ENCODE data around the gene ORC1. TPM values are rescaled to one million over a fixed set of nuclear protein-coding genes. Genes with fewer than 3 reads are reported as not detected.

ORC1 gene
- total RNA-seq, 2 donors from 2014 or later = 1.7 to 4.3 TPM

DNA sequence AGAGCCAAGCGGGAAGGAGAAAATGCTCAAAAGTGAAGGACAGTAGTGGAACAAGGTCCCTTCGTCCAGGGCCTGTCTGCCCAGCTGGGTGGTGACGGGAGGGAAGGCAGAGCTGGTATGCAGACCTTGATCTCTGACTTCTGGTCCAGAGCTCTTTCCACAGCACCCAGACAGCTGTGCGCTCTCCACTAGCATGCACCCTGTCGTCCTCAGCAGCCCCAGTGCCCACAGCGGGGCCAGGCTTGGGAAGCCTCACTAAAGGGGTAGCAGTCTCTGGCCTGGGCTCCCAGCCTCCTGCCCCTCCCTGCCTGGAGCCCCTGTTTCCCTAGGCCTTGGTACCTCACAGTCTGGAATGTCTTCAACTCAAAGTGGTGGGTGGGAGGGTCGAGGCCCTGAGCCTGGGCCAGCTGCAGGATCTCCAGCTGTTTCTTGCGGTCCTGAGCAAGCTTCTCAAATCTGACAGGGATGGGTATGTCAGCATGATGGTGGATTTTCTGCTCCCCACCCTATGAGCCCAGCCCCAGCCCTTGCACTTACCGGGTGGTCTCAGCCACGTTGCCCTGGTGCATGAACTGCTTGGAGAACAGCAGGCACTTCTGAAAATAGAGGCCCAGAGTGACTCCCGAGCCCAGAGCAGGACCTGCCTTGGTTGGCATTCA is 48.2 kb downstream of the ORC1 start:
- intact Hi-C loops (cut with DNase I, micrococcal nuclease) = no loop called here
- ATAC-seq (no peak), DNase-seq (no peak)

DNA sequence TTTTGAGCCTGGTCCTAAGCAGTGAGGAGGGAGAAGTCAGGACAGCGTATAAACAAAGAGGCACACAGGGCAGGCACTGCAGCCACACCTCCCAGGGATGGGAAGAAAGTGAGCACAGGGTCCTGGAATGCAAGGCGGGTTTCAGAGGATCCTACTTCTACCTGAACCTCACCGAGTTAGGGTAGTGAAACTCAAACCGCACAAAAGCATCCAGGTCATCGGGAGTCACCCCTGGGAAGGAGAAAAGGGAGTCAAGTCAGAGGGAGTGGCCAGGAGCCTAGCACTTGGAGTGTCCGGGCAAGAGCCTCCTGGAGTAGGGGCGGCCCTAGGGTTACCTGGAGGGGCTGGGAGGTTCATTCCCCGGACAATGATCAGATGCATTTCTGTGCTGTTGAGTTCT is 48.8 kb downstream of the ORC1 start:
- DNase-seq (no peak), ATAC-seq (no peak)
- intact Hi-C loops (cut with DNase I, micrococcal nuclease) = no loop called here

DNA sequence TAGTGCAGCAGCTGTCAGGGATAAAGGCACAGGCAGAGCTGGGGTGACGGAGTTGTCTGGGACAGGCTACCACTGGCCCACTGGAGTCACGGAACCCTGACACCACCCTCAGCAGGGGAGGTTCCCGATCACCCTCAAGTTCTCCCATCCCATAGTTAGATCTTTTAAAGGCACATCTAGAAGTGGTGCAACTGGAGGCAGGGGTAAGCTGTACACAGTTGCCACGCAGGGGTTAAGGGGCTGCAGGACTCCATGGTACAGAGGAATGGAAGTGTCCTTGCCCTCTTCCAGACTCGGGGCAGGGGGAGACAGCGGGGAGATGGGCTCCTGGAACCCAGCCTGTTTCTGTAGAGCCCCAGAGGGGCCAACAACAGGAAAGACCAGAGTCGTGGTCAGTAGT is 51.5 kb downstream of the ORC1 start:
- no peak for DNase-seq
- intact Hi-C loops (cut with DNase I, micrococcal nuclease) = no loop called here
- no peak for ATAC-seq

DNA sequence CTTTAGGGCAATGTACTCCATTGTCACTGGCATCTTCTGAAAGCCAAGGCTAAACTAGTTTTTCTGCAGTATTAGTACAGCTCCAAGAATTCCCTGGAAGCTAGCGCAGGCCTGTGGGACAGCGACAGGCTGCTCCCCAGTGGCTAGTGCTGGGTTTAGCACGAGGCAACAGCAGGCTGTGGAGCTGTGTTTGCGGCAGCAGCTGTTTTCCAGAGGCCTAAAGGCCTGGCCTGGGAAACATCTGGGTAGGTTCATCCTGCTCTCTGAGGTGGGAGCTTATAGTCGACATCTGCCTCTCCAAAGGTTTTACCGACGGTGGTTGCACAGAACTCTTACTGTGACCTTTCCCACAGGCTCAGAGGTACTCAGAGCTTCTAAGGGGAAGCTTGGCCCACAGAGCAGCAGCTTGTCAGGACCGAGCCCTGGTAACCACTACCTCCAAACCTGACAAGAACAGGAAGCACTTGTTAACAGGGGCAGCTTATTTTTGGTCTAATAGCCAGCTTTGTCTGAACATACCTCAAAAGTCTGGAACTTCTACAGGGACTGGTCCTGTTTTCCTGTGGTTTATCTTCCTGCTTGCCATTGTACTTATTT is 55.4 kb downstream of the ORC1 start:
- intact Hi-C loops (cut with DNase I, micrococcal nuclease) = no loop called here
- no peak for DNase-seq
- peak; percentile 32 for ATAC-seq

DNA sequence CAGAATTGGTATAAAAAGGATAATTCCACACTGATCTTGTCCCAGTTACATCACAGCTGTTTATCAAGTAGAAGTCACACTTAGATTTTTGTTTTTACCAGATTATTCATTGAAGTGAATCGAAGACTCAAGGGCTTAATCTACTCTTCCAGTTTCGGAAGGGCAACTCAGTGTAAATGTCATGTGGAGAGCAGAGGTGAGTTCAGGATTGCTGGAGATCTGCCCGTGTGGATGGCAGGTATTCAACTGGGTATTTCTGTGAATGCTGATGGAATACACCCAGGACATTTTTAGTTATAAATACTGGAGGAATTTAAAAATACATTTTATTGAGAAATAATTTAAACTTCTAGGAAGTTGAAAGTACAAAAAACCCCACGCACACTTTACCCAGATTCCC is 57.6 kb downstream of the ORC1 start:
- intact Hi-C loops (cut with DNase I, micrococcal nuclease) = no loop called here
- ATAC-seq = no peak
- DNase-seq = no peak

DNA sequence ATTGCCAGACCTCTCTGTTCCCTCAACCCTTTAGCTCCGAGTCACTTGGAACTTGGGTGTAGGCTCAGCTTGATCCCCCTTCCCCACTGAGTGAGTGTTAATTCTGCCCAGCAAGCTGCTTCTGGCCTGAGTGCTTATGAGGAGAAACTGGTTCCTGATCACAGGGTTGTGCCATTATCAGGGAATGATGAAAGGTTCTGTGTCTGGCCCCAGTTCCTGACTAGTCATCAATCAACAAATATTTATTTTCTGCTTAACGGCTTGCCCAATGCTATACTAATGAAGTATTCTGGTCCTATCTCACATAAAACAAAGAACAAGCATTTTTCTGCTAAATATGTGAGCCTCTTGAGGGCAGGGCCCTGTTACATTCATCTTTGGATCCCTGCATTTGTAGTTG is 59.0 kb downstream of the ORC1 start:
- intact Hi-C loops (cut with DNase I, micrococcal nuclease) = no loop called here
- ATAC-seq (no peak), DNase-seq (no peak)

DNA sequence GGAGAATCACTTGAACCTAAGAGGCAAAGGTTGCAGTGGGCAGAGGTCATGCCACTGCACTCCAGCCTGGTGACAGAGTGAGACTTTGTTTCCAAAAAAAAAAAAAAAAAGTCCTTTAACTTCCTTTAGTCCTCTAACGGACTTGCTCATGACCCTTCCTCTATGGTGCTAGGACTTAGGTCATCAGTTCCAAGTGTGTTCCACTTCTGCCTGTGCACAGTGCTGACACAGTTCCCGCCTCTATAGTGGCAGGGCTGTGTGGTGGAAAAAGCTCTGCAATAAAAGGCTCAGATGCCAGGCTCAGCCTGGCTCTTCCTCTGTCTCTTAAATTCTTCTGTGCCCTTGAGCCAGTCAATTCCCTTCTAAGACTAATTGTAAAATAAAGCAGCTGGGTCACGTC is 60.2 kb downstream of the ORC1 start:
- ATAC-seq = no peak

DNA sequence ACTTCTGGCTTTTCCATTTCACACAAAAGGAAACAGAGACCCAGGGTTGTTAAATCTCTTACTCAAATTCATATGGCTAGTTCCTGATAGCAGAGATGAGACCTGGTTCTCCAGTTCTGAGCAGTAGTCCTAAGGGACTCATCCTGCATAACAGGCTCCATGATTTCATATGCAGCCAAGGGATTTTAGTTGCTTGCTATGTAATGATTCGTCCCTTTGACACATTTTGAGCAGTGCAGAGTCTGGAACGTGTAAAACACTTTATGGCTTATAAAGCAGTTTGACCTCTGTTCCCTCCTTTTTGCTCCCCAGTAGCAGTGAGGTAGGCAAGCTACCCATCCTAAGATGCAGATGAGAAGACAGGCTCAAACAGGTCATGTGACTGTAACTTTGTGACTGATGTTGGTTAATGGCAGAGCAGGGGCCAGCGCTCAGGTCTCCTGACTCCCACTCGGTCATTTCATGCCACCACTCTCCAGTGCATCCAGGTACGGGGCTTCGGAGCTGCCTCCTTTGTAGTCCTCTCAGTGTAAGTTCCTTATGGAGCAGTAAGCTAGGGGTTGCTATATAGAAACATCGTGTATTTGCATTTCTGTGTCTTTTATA is 62.5 kb downstream of the ORC1 start:
- ATAC-seq = peak; percentile 29
- DNase-seq = no peak
- intact Hi-C loops (cut with DNase I, micrococcal nuclease) = no loop called here

More for the DNA sequence above, 60.2 kb downstream of the ORC1 start:
- no peak for DNase-seq
- intact Hi-C loops (cut with DNase I, micrococcal nuclease) = no loop called here

DNA sequence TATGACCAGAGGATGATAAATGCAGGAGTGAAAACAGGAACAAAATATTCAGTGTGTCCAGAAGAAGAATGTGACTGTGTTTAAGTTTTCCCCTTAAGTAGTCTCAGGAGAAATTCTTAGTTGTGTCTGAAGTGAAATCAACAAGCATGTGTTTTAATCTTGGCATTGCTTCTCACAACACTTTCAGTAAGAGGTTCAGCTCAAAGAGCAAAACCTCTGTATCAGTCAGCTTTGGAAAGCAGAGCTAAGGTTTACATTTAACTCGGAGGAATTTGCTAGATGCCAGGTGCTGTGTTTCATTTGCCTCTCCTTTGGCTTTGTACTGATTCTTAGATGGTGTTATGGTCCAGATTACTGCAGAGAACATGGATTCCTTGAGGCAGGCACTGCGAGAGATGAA is 66.8 kb downstream of the ORC1 start:
- DNase-seq (no peak), ATAC-seq (no peak)
- intact Hi-C loops (cut with DNase I, micrococcal nuclease) = no loop called here

DNA sequence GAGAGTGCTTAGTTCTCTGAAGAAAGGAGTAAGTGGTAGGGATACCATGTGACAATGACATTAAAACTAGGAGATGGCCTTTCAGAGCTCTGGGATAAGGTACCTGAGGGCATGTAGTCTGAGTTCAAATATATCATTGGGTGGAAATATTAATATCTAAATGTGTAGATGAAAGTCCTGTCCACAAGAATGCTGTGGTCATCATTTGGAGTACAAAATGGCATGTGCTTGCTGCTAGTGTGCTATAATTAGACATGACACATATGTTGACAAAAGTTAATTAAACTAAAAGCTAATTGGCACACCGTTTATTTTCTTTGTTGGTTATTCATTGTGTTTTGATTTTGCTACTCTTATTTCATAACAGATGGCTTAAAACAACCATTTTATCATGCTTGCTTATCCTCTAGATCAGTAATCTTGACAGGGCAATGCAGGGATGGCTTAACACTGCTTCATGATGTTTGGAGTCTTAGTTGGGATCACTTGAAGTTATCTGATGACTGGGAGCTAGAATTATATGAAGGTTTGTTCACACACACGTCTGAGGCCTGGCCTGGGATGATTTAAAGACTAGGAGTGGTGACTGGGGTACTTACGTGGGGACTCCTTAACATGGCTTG is 69.2 kb downstream of the ORC1 start:
- ATAC-seq (no peak), DNase-seq (no peak)
- intact Hi-C loops (cut with DNase I, micrococcal nuclease) = no loop called here

DNA sequence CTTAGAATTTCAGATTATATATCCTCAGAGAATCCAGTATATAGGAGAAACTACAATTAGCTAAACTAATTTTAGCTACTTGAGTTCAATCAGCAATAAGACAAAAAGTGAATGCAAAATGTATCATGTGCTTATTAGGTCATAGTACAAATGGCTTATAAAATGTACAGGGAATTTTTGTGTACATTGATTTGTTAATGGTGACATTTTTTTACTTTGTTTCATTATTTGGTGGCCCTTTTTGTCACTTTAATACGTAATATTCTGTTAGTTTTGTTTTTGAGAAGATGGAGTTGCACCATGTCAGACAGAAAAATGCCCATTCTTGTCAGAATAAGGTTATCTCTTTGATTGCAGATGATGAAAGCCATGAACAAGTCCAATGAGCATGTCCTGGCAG is 71.8 kb downstream of the ORC1 start:
- intact Hi-C loops (cut with DNase I, micrococcal nuclease) = no loop called here
- ATAC-seq (no peak), DNase-seq (no peak)

DNA sequence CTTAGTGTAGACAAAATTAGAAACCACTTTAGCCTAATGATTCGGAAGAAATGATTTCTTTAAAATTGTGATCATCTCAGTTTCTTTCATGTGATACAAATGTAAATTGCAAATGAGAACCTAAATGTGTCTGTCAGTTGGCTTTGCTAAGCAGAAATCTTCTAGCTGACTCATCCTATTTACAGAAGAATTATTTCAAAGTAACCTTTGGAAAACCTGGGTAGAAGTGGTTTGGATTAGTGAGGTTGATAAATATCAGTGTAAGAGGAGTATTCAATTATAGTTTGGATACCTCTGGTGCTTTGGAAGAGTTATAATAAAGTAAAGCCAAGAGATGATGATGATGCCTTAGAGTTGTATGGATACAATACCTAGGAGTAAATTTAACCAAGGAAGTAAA is 75.6 kb downstream of the ORC1 start:
- DNase-seq (no peak), ATAC-seq (no peak)
- intact Hi-C loops (cut with DNase I, micrococcal nuclease) = no loop called here

DNA sequence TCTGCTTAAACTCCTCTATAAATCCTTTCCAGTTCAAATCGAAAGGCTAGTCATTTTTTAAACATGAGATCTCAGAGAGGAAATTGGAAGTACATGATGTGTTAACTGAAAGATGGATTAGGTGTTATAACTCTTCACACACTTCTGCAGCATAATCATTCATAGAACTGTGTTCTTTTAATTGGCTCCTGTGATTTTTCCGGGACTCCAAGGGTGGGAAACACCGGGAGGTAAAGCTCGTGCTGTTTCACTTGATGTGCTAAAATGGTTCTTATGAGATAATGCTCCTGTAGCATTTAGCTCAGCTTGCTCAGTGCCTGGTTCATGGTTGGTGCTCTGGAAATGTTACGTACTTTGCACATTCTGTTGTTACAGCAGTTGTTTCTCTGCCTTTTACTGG is 78.4 kb downstream of the ORC1 start:
- ATAC-seq (no peak), DNase-seq (no peak)
- intact Hi-C loops (cut with DNase I, micrococcal nuclease) = no loop called here

DNA sequence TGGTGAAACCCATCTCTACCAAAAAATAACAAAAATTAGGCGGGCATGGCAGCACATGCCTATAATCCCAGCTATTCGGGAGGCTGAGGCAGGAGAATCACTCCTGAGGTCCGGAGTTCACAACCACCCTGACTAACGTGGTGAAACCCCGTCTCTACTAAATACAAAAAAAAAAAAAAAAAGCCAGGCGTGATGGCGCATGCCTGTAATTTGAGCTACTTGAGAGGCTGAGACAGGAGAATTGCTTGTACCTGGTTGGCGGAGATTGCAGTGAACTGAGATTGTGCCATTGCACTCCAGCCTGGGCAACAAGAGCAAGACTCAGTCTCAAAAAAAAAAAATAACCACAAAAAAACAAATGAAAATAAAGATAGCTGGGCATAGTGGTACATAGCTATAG is 80.5 kb downstream of the ORC1 start:
- DNase-seq (no peak), ATAC-seq (no peak)
- intact Hi-C loops (cut with DNase I, micrococcal nuclease) = no loop called here

Other genes with a start within 250 kb of the ORC1 start
- 10 to 100 TPM; 32.8 to 35.3 TPM for gene CC2D1B, start 38.2 kb downstream of the ORC1 start, total RNA-seq
- gene PRPF38A, start 179 bp upstream of the ORC1 start, total RNA-seq = 10 to 100 TPM; 45.8 to 50.0 TPM
- 10 to 100 TPM; 22.3 to 24.5 TPM for gene TUT4, start 148.7 kb upstream of the ORC1 start, total RNA-seq
- 1 to 10 TPM; 1.4 to 3.0 TPM for gene GPX7, start 197.9 kb upstream of the ORC1 start, total RNA-seq
- under 1 TPM; 0.34 to 0.45 TPM for gene SHISAL2A, start 228.7 kb upstream of the ORC1 start, total RNA-seq